PC-3 (cell line): ENCODE results near the gene ABCC3. TPM values are rescaled to one million over a fixed set of nuclear protein-coding genes. Genes with fewer than 3 reads are reported as not detected.

Experiments used
- ATAC-seq: fragments of 200-7000 bp; cut with Tn5 transposase; 2 replicates; pipeline ENCODE4 v1.9.1; 2020; ENCODE audit warnings: mild to moderate bottlenecking, moderate library complexity
- BruUV-seq: library from RNA; stranded (reverse); fragments of 400-500 nt; replicated peaks from 2 replicates; lab custom pipeline; 2021; lab: Mats Ljungman, UMichigan
- CTCF ChIA-PET: fragments of 300-600 bp; sonication (Branson Sonifier 250); formaldehyde crosslinking; loops from one replicate; lab custom pipeline; 2022; ENCODE audit warnings: antibody characterized with exemption; lab: Charles Lee
- POLR2A ChIA-PET: fragments of 300-600 bp; sonication (Branson Sonifier 250); formaldehyde crosslinking; loops from one replicate; lab custom pipeline; 2022; ENCODE audit warnings: antibody characterized with exemption; ENCODE audit not compliant: unreplicated experiment; lab: Charles Lee
- DNase-seq: peaks from one replicate; pipeline ENCODE4 v3.0.0-alpha.2; 2015
- H2AFZ ChIP-seq: fragments of 300-600 bp; sonication (generic); 2 replicates; pipeline ENCODE4 v1.6.0; 2016; ENCODE audit warnings: antibody characterized with exemption, low read length
- H3F3A ChIP-seq: fragments of 300-600 bp; sonication (generic); one replicate; pipeline ENCODE4 v1.6.0; 2017; ENCODE audit warnings: antibody characterized with exemption, low read length, control low read depth, mild to moderate bottlenecking; ENCODE audit not compliant: unreplicated experiment
- H3K27ac ChIP-seq: fragments of 300-600 bp; sonication (generic); 2 replicates; pipeline ENCODE4 v1.5.1; 2016; ENCODE audit warnings: mild to moderate bottlenecking, low read length
- H3K27me3 ChIP-seq: fragments of 300-600 bp; sonication (generic); 2 replicates; pipeline ENCODE4 v1.6.1; 2016; ENCODE audit warnings: low read length, mixed read lengths
- H3K36me3 ChIP-seq: fragments of 300-600 bp; sonication (generic); 2 replicates; pipeline ENCODE4 v1.6.1; 2016; ENCODE audit warnings: low read depth, mixed run types, low read length, mixed read lengths
- H3K4me1 ChIP-seq: fragments of 300-600 bp; sonication (generic); 2 replicates; pipeline ENCODE4 v1.5.1; 2016; ENCODE audit warnings: low read length; ENCODE audit not compliant: insufficient read depth
- H3K4me2 ChIP-seq: fragments of 300-600 bp; sonication (generic); 2 replicates; pipeline ENCODE4 v1.6.0; 2016; ENCODE audit warnings: low read length
- H3K4me3 ChIP-seq: fragments of 300-600 bp; sonication (generic); 2 replicates; pipeline ENCODE4 v1.5.1; 2016; ENCODE audit warnings: mild to moderate bottlenecking, low read length, mixed read lengths
- H3K79me2 ChIP-seq: fragments of 300-600 bp; sonication (generic); 2 replicates; pipeline ENCODE4 v1.6.1; 2017; ENCODE audit warnings: low read length, mixed read lengths
- H3K9ac ChIP-seq: fragments of 300-600 bp; sonication (generic); 2 replicates; pipeline ENCODE4 v1.6.0; 2016; ENCODE audit warnings: mild to moderate bottlenecking, low read length
- H3K9me2 ChIP-seq: fragments of 300-600 bp; sonication (generic); replicated peaks from 2 replicates; pipeline ENCODE4 v1.6.1; 2016; ENCODE audit warnings: mixed run types, low read length, mixed read lengths
- H3K9me3 ChIP-seq: fragments of 300-600 bp; sonication (generic); 2 replicates; pipeline ENCODE4 v1.6.1; 2016; ENCODE audit warnings: low read length, mixed read lengths
- H4K20me1 ChIP-seq: fragments of 300-600 bp; sonication (generic); 2 replicates; pipeline ENCODE4 v1.6.1; 2016; ENCODE audit warnings: low read length, mixed read lengths
- EZH2 ChIP-seq: fragments of 300-600 bp; sonication (generic); IDR thresholded peaks from one replicate; pipeline ENCODE4 v1.6.1; 2017; ENCODE audit warnings: antibody characterized with exemption, mild to moderate bottlenecking, low read length; ENCODE audit not compliant: unreplicated experiment
- EZH2phosphoT487 ChIP-seq: fragments of 300-600 bp; sonication (generic); IDR thresholded peaks from 2 replicates; pipeline ENCODE4 v1.6.1; 2018; ENCODE audit warnings: mild to moderate bottlenecking, antibody characterized with exemption, low read length, borderline replicate concordance
- intact Hi-C: fragments of 100-400 bp; cut with micrococcal nuclease; formaldehyde crosslinking; loops from 2 replicates; pipeline ENCODE4 v1.9.0; 2023
- total RNA-seq: library from RNA; depleted of rRNA; stranded (reverse); fragments of >200 nt; gene quantifications from 2 replicates; pipeline ENCODE4 v1.2.3, GENCODE V29; 2014
- TF ChIP-seq, protein P1 (sequence below): fragments of 300-600 bp; sonication (generic); conservative IDR thresholded peaks from 2 replicates; pipeline ENCODE4 v1.5.1; 2017; ENCODE audit warnings: antibody characterized with exemption, low read depth, mild to moderate bottlenecking, low read length

ABCC3 gene
- total RNA-seq, 1 experiment from 2014 or later: 50.2 TPM

DNA sequence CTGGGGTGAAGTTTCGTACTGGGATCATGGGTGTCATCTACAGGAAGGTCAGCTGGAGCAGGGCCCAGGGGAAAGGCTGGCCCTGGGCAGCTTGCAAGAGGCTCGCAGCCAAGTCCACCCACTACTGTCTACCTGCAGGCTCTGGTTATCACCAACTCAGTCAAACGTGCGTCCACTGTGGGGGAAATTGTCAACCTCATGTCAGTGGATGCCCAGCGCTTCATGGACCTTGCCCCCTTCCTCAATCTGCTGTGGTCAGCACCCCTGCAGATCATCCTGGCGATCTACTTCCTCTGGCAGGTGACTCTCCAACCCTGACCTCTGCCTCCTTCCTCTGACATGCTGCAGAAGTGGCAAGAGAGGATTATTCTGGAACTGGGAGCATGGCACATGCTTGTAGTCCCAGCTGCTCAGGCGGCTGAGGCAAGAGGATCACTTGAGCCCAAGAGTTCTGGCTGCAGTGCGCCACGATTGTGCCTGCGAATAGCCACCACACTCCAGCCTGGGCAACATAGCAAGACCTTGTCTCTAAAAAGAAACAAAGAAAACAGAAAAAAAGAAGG, 29.2 kb downstream of the ABCC3 start:
- ATAC-seq (no peak), DNase-seq (no peak)
- Histone ChIP-seq H3K9ac (no peak overlapping the region), H3F3A (no peaks in the 10 kb centered on the region), H3K36me3 (no peaks in the 10 kb centered on the region; the same call in 1 of the 2 replicates), H3K79me2 (no peaks in the 10 kb centered on the region), H3K4me1 (peaks cover 52% of the 10 kb centered on the region), H3K4me2 (no peak overlapping the region), H3K9me2 (no peaks in the 10 kb centered on the region), H3K27me3 (no peaks in the 10 kb centered on the region), H2AFZ (no peak overlapping the region), H3K4me3 (no peak overlapping the region), H4K20me1 (no peaks in the 10 kb centered on the region), H3K9me3 (no peaks in the 10 kb centered on the region), H3K27ac (no peak overlapping the region)
- BruUV-seq: no TSS peak
- TF ChIP-seq, protein P1, sequence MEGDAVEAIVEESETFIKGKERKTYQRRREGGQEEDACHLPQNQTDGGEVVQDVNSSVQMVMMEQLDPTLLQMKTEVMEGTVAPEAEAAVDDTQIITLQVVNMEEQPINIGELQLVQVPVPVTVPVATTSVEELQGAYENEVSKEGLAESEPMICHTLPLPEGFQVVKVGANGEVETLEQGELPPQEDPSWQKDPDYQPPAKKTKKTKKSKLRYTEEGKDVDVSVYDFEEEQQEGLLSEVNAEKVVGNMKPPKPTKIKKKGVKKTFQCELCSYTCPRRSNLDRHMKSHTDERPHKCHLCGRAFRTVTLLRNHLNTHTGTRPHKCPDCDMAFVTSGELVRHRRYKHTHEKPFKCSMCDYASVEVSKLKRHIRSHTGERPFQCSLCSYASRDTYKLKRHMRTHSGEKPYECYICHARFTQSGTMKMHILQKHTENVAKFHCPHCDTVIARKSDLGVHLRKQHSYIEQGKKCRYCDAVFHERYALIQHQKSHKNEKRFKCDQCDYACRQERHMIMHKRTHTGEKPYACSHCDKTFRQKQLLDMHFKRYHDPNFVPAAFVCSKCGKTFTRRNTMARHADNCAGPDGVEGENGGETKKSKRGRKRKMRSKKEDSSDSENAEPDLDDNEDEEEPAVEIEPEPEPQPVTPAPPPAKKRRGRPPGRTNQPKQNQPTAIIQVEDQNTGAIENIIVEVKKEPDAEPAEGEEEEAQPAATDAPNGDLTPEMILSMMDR: no peak
- TF ChIP-seq EZH2: no peak
- intact Hi-C loops: no loop called here
- ChIA-PET CTCF (no interaction called here), POLR2A (no interaction called here)

- H2AFZ ChIP-seq: no peak overlapping the region
- H3K27me3 ChIP-seq: no peaks in the 10 kb centered on the region
- H3K9me2 ChIP-seq: no peaks in the 10 kb centered on the region
- ATAC-seq (no peak), DNase-seq (no peak)
- no peak overlapping the region for H3K4me3 ChIP-seq
- no peaks in the 10 kb centered on the region for H3K79me2 ChIP-seq
- H3K9ac ChIP-seq: no peak overlapping the region
- no peaks in the 10 kb centered on the region for H3K36me3 ChIP-seq
- peaks cover 46% of the 10 kb centered on the region for H3K4me1 ChIP-seq
- no peaks in the 10 kb centered on the region for H3K9me3 ChIP-seq
- POLR2A ChIA-PET: no interaction called here
- CTCF ChIA-PET: interaction anchor here (0.6 kb wide), 1 partner anchor 26 kb away, joined by 3 read pairs; no protein-coding TSS in a partner anchor
- no peak overlapping the region for H3K4me2 ChIP-seq
- no peaks in the 10 kb centered on the region for H4K20me1 ChIP-seq
- no TSS peak for BruUV-seq
- H3F3A ChIP-seq: no peaks in the 10 kb centered on the region
- TF ChIP-seq, protein P1: no peak
- no peak for TF ChIP-seq EZH2phosphoT487
- H3K27ac ChIP-seq: no peak overlapping the region
- intact Hi-C loops: no loop called here
Observed at GRCh38 chr17:50664788-50665458, 30.2 kb downstream of the ABCC3 start.

- ATAC-seq: no peak
- peaks cover 37% of the 10 kb centered on the region for H3K4me1 ChIP-seq
- POLR2A ChIA-PET: no interaction called here
Observed at GRCh38 chr17:50665838-50666237, 31.2 kb downstream of the ABCC3 start.

More at GRCh38 chr17:50665838-50666237, 31.2 kb downstream of the ABCC3 start:
- H3K79me2 ChIP-seq: no peaks in the 10 kb centered on the region
- intact Hi-C loops: no loop called here
- no peaks in the 10 kb centered on the region for H3K36me3 ChIP-seq
- no peaks in the 10 kb centered on the region for H3K27me3 ChIP-seq
- TF ChIP-seq, protein P1: no peak
- no peak for TF ChIP-seq EZH2phosphoT487
- TF ChIP-seq EZH2: no peak
- H3K9ac ChIP-seq: no peak overlapping the region
- no peak overlapping the region for H3K27ac ChIP-seq
- H3F3A ChIP-seq: no peaks in the 10 kb centered on the region
- DNase-seq: no peak
- H3K9me2 ChIP-seq: no peaks in the 10 kb centered on the region
- H2AFZ ChIP-seq: no peak overlapping the region
- H4K20me1 ChIP-seq: no peaks in the 10 kb centered on the region
- no peak overlapping the region for H3K4me2 ChIP-seq
- no TSS peak for BruUV-seq
- H3K9me3 ChIP-seq: no peaks in the 10 kb centered on the region
- CTCF ChIA-PET: no interaction called here
- H3K4me3 ChIP-seq: no peak overlapping the region
